Right lung (tissue), 5 donors: ENCODE results near the gene TSPOAP1. TPM values are rescaled to one million over a fixed set of nuclear protein-coding genes. Genes with fewer than 3 reads are reported as not detected.
"Not testable (repeated sequence)": the region's sequence is repeated elsewhere in the genome, so short reads cannot be mapped to it uniquely, and the experiment has no call there.

Source experiments
- DNase-seq, 2 donors: peaks; one replicate each; pipeline ENCODE4 v3.0.0-alpha.2; 2013
- polyA plus RNA-seq, 5 donors: library from polyadenylated mRNA; unstranded; fragments of 120-200 nt; gene quantifications; one replicate each; pipeline versions ENCODE4 v1.2.1 to v1.2.3, GENCODE V29; 2013; ENCODE audit warnings: inconsistent platforms in 1 of 5, low replicate concordance in 1 of 5; ENCODE audit not compliant: insufficient read length in 5 of 5, insufficient read depth in 1 of 5

Gene TSPOAP1
- polyA plus RNA-seq, 5 donors = 43.0 to 63.3 (median 55.4) TPM

GRCh38 chr17:58341861-58342475 lies 13.4 kb upstream of the TSPOAP1 start:
- no peak for DNase-seq

- DNase-seq = not testable (repeated sequence)
These were observed 12.7 kb upstream of the TSPOAP1 start for GRCh38 chr17:58341136-58341860.

DNA sequence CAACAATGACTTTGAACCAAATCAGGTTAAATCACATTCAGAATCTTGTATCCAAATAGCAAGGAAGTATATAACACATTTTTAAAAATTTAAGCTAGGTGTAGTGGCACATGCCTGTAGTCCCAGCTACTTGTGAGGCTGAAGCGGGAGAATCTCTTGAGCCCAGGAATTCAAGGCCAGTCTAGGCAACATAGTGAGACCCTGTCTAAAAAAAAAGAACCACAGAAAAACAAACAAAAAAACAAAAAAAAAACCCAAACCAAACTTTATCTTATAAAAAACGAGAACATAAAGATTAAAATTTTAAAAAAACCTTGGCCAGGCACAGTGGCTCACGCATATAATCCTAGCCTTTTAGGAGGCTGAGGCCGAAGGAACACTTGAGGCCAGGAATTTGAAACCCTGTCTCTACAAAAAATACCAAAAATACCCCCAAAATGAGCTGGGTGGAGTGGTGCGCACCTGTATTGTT lies 11.8 kb upstream of the TSPOAP1 start:
- no peak for DNase-seq

DNA sequence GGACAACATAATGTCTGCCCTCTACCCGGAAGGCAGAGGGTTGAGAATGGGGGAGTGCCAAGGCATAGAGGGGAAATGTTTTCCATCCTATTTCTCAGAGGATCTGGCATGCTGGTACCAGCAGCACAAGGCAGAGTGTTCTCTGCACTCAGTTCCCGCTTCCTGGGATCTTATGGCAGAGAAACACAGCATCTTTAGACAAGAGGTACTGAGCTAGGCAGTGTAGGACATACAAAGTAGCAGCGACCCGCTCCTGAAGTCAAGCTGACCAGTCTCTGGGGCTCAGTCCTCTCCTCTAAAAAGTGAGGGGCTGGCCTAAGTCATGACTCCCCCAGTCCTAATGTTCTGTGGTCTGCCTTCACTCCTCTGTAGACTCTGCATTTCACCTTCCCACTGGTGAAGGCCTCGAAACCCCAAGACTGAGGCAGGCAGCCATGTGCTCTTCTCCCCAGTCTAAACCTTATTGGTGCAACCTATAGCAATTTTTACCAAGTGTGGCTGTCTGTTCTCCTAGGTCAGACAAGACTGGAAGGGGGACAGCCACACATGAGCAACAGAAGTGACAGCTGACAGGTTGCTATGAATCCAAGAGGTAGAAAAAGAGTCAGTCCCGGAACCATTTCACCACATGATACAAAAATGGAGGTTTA lies 11.3 kb upstream of the TSPOAP1 start:
- DNase-seq = no peak

DNA sequence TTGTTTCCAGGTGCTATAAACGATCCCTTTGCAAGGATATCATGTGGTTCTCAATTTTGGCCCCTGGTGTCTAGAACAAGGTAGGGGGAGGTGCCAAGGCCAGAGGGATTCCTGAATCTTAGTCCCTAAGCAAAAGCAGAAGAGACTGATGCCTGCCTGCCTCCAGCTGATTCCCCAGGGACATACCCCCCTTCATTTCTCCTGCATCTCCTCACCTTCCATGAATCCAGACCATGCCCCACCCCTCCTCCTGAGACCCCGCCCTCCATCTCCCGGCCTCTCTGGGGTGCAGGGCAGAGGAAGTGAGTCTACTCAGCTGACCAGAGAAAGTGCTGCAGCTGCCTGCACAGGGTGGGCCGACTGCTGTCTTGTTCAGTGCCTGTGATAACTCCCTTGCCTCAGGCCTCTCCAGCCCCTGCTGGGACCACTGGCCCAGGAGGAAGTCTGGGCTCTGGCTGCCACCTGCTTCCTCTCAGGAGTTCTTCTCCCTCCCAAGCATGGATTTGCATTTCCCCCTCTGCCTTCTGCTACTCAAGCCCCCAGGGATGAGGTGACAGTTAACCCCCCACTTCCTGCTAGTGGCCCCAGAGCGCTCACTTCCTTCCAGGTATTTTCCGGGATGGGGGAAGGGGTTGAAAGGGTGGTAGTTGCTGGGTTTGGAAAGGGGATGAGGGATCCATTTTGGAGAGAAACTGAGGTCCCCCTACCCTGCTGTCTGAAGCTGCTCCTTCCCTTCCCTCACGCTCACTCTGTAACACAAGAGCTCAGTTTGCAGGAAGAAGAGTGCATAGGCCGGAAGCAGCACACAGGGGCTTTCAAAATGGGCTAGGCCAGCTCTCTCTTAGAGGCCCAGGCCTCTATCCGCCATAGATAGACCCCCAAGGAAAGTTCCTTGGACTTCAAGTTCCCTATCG lies 10.5 kb upstream of the TSPOAP1 start:
- DNase-seq = no peak

GRCh38 chr17:58338454-58338840 lies 9.9 kb upstream of the TSPOAP1 start:
- no peak for DNase-seq

DNA sequence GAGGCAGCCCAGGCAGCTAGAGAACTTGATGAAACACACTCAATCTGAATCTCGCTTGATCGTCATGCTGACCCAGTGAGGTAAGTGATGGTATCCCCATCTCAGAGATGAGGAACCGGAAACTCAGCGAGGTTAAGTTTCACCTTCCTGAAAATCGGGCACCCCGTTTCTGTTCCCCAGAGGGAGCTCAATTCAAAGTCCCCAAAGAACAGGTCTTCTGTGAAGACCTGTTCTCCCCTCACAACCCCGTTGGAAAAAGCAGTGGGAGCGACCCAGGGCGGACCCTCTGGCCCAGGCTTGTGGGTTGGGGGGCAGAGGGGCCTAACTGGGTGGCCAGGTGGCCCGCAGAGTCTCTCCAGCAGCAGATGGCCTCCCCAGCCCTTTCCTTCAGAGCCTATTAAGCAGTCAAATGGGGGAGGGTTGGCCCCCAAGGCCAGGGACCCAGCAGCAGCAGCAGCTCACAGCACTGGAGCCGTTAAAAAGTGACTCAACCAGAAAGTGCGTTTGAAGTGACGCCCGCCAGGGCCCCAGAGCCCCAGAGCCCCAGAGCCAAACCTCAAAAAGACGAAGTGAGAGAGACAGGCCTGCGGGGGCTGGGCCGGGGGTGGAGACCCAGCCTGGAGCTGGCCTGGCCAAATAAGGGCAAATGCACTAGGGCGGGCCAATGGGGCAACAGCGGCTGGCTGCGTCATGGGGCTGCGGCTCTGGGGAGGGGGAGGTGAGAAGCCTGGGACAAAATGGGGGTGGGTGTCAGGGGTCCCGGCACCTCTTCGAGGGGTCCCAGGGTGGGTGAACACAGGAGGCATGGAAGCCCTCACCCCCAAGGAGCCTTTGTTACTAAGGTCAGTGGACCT lies 9.2 kb upstream of the TSPOAP1 start:
- peak; percentile 69 to 73 for DNase-seq

- no peak for DNase-seq
These were observed 8.6 kb upstream of the TSPOAP1 start for GRCh38 chr17:58337210-58337599.

GRCh38 chr17:58336456-58337209 lies 8.0 kb upstream of the TSPOAP1 start:
- no peak for DNase-seq

- DNase-seq = no peak
These were observed 7.3 kb upstream of the TSPOAP1 start for GRCh38 chr17:58335779-58336455.

DNA sequence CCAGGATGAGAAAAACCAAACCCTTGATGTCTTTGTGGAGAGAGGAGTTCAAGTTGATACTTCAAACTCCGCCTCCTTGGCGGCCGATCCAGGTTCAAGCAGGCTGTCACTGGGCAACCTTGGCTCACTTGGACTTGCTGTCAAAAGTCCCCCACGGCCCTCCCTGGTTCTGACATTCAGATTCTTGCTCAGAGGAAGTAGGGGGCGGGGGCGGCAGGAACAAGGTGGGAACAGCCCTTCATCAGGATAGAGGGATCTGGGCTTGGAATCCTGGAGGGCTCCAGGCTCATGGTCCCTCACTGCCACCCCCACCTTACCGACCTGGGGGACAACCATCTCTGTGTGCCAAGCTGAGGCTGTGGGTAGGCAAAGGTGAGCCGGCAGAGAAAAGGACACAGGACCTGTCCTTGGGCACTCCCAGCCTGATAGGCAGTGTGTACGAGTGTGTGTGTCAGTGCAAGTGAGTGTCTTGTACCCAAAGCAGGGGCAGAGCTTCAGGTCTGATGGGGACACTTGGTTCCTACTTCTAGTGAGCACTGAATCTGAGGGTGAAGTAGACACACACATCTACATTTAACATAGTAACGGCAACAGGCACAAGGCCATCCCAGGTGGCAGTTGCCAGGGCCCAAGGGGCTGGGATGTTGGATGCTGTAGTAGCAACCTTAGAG lies 6.6 kb upstream of the TSPOAP1 start:
- no peak for DNase-seq

- DNase-seq = no peak
These were observed 6.1 kb upstream of the TSPOAP1 start for GRCh38 chr17:58334661-58335060.

DNA sequence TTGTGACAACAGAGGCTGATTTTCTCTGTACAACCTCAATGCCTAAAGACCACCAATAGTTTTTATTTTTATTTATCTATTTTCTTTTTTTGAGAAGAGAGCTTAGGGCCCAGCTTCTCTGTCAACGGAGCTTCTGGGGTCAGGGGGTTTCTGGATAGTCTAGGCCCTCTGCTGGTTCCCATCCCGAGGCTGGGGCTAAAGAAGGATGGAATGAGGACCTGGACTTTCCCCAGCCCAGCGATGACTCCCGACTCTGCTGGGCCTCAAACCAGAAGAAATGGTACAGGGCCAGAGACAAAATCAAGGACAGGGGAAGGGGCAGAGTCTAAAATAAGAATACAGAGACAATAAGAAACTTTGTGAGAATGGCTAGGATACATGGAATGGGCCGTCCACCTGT lies 5.7 kb upstream of the TSPOAP1 start:
- no peak for DNase-seq

GRCh38 chr17:58333736-58334207 lies 5.2 kb upstream of the TSPOAP1 start:
- no peak for DNase-seq

GRCh38 chr17:58332778-58333735 lies 4.5 kb upstream of the TSPOAP1 start:
- no peak for DNase-seq

DNA sequence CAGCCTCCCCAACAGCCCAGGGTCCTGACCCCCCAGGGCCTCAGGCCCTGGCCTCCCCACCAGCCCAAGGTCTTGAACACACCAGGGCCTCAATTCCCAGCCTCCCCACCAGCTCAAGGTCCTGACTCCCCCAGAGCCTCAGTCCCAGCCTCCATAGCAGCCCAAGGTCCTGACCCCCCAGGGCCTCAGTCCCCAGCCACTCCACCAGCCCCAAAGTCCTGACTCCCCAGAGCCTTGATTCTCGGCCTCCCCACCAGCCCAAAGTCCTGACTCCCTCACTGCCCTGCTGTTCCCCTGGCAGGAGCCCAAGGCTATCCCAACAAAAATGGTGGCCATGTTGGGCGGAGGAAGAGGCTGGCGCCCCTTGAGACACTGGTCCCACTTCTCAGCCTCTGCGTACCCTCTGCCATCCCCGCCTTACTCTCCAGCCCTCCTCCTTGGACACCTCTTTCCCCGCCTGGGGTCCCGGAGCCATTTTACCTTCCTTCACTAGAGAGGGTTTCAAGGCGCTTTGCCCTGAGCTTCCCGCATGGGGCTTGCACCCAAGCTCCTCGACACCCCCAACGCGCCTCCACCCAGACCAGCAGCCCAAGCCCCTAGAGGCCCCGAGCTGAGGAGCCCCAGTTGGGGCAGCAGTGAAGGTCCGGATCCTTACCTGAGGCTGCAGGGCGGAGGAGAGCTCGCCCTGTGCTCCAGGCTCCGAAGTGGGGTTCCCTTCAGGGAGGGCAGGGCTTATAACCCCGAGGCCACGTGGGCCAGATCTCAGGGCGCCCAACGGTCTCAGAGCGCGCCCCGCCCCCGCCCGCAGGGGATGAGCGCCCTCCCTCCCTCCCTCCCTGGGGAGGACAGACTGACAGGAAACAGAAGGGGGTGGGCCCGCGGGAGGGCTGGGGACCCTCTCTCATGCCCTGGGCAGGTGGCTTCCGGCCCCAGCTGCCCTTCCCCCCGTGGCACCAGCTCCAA lies 3.5 kb upstream of the TSPOAP1 start:
- DNase-seq = no peak
